GM12873 (cell line): Measurements from ENCODE around the gene NOXO1.

Source experiments
- CTCF ChIP-seq: IDR thresholded peaks from 2 replicates; pipeline ENCODE4 v1.5.1; 2012; ENCODE audit warnings: low read depth, mild to moderate bottlenecking, moderate library complexity, low read length, control low read depth; ENCODE audit not compliant: insufficient read depth; ENCODE audit errors: missing control alignments

NOXO1 gene

GRCh38 chr16:2009791-2010510 is 28.7 kb upstream of the NOXO1 start, which contains the start of gene ZNF598:
TSS of gene ZNF598 (minus strand) at chr16:2009821.
- no peak for TF ChIP-seq CTCF

- TF ChIP-seq CTCF = no peak
These were observed 28.0 kb upstream of the NOXO1 start for GRCh38 chr16:2009164-2009711.

- no peak for TF ChIP-seq CTCF
These were observed 27.4 kb upstream of the NOXO1 start for GRCh38 chr16:2008631-2009163.

- TF ChIP-seq CTCF = no peak
These were observed 26.8 kb upstream of the NOXO1 start for GRCh38 chr16:2008009-2008526.

GRCh38 chr16:2007081-2007836 is 26.0 kb upstream of the NOXO1 start:
- TF ChIP-seq CTCF = no peak

- no peak for TF ChIP-seq CTCF
These were observed 25.0 kb upstream of the NOXO1 start for GRCh38 chr16:2006317-2006716.

- TF ChIP-seq CTCF = peak; percentile 25
These were observed 24.4 kb upstream of the NOXO1 start for GRCh38 chr16:2005646-2006045.
